Measurements from ENCODE around the gene ATP8B2.

GRCh38 chr1:154313066-154313356 lies 12.3 kb upstream of the ATP8B2 start:
- TF ChIP-seq JUND (IDR thresholded peaks at IDR 0.05) (no peak), ZNF274 (IDR thresholded peaks at IDR 0.05; ENCODE audit: low read depth, low read length) (no peak), CTCF (IDR thresholded peaks at IDR 0.05 in 2 of 3, conservative IDR thresholded peaks at IDR 0.05 in 1 of 3; ENCODE audit: borderline replicate concordance in 1 of 3, insufficient read depth in 1 of 3, low read depth in 2 of 3, low read length in 2 of 3) (no peak), POLR2AphosphoS5 (IDR thresholded peaks at IDR 0.05; ENCODE audit: low read depth, low read length) (no peak), EZH2phosphoT487 (IDR thresholded peaks at IDR 0.05; ENCODE audit: borderline replicate concordance) (no peak), ZBTB33 (IDR thresholded peaks at IDR 0.05; ENCODE audit: extremely low read depth, insufficient replicate concordance, low read length) (no peak), POLR2A (IDR thresholded peaks at IDR 0.05; ENCODE audit: borderline replicate concordance, extremely low read depth, insufficient read depth, insufficient read length) (no peak), EZH2 (IDR thresholded peaks at IDR 0.05) (no peak), RAD21 (IDR thresholded peaks at IDR 0.05; ENCODE audit: low read depth) (no peak), SP1 (IDR thresholded peaks at IDR 0.05; ENCODE audit: low read depth) (no peak), TCF7L2 (IDR thresholded peaks at IDR 0.05; ENCODE audit: borderline replicate concordance, extremely low read depth, insufficient read depth, insufficient read length) (no peak), REST (IDR thresholded peaks at IDR 0.05; ENCODE audit: low read depth) (no peak), YY1 (IDR thresholded peaks at IDR 0.05; ENCODE audit: extremely low read depth, insufficient replicate concordance, low read depth, low read length) (no peak), EGR1 (IDR thresholded peaks at IDR 0.05; ENCODE audit: low read depth) (no peak)
